Activated T-cell treated with anti-CD3 and anti-CD28 coated beads for 1 hour (primary cell): ENCODE measurements around the gene DPH2.

Source experiments
- DNase-seq: peaks from one replicate; pipeline ENCODE4 v3.0.0-alpha.2; 2020; ENCODE audit warnings: low read depth

DPH2 gene

DNA sequence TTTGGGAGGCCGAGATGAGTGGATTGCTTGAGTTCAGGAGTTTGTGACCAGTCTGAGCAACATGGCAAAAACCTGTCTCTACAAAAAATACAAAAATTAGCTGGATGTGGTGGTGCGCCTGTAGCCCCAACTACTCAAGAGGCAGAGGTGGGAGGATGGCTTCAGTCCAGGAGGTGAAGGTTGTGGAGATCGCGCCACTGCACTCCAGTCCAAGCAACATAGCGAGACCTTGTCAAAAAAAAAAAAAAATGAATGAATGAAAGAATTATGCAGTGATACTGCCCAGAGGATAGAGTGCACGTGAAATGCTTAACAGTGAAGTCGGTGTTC, 429 bp upstream of the DPH2 start:
- no peak for DNase-seq

DNA sequence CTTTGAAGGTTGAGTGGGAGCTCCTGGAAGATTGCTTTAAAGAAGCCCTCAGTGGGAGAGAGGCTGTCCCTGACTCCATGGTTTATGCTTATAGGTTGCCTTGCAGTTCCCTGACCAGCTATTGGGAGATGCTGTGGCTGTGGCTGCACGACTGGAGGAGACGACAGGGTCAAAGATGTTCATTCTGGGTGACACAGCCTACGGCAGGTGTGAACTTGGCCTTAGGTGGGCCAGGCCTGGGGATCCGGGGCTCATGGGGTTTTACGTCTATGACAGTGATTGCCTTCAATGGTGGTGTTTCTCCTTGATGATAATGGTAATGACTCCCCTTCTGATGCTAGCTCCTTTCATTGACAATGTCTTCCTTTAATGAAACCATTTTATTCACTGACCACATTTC, 692 bp downstream of the DPH2 start:
- no peak for DNase-seq

DNA sequence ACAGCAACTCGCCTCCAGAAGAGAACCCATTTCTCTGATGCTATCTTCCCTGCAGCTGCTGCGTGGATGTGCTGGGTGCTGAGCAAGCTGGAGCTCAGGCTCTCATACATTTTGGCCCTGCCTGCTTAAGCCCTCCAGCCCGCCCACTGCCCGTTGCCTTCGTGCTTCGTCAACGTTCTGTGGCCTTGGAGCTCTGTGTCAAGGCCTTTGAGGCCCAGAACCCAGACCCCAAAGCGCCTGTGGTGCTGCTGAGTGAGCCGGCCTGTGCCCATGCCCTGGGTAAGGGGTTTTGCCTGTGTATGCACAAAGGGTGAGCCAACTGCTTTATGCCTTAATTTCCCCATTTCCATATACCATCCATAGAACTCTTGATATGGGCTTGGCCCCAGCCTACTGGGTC, 1.1 kb downstream of the DPH2 start:
- no peak for DNase-seq

DNA sequence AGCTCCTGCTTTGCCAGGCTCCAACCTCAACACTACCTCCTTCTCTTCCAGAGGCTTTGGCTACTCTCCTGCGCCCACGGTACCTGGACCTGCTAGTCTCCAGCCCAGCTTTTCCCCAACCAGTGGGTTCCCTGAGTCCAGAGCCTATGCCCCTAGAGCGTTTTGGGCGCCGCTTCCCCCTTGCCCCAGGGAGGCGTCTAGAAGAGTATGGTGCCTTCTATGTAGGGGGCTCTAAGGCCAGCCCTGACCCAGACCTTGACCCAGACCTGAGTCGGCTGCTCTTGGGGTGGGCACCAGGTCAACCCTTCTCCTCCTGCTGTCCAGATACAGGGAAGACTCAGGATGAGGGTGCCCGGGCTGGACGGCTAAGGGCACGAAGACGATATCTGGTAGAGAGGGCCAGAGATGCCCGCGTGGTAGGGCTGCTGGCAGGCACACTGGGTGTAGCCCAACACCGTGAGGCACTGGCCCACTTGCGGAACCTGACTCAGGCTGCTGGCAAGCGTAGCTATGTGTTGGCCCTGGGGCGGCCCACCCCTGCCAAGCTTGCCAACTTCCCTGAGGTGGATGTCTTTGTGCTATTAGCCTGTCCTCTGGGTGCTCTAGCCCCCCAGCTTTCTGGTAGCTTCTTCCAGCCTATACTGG, 1.6 kb downstream of the DPH2 start:
- no peak for DNase-seq

DNA sequence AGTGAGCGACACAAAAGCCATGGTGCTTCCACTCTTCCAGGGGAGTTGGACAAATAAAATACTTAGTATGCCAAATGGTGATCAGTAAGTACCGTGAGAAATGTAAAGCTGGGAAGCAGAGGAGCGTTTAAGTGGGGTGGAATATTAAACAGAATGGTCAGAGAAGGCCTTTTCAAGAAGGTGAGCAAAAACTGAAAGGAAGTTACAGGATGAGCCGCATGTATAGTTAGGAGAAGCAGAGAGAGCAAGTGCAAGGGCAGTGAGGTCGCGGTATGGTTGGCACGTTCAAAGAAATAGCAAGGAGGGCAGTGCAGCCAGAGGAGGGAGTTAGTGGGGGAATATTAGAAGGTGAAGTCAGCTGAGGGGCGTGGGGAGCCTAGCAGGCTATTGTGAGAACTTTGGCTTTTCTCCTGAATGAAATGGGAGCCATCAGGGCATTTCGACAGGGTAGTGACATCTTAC, 4.2 kb downstream of the DPH2 start:
- DNase-seq = no peak

DNA sequence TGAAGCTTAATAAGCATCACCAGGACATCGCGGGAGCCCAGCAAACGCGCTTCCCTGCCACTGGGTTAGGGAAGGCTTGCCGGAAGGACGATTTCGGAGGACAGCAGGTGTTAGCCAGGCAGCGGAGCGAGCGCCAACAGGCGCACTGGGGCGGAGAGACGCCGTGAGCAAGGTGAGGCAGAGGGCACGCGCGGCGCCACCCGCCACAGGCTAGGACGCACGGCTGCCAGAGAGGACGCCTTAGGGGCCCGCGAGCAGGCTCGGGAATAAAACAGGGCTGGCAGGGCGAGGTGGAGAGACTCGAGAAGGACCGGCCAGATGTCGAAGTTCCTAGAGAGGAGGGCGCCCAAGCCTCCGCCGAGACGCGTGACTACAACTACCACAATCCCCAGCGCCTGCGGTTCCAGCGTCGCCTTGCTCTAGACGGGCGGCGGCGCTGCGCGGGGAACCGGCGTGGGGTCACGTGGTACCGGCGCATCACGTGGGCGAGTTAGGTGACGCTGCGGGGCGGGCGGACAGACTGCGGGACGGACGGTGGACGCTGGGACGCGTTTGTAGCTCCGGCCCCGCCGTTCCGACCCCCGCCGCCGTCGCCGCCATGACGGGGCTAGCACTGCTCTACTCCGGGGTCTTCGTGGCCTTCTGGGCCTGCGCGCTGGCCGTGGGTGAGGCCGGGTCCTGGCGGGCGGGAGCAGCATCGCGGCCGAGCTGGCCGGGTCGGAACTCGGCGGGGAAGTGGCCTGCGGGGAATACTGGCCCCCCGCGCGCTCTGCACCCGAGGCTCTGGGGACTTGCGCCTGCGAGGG, 4.8 kb downstream of the DPH2 start, which contains the start of gene ATP6V0B:
TSS of gene ATP6V0B (plus strand) at position 518 of the 806 bp plus-strand sequence. CDS start at position 599, 81 bp downstream.
- DNase-seq = peak; percentile 91

DNA sequence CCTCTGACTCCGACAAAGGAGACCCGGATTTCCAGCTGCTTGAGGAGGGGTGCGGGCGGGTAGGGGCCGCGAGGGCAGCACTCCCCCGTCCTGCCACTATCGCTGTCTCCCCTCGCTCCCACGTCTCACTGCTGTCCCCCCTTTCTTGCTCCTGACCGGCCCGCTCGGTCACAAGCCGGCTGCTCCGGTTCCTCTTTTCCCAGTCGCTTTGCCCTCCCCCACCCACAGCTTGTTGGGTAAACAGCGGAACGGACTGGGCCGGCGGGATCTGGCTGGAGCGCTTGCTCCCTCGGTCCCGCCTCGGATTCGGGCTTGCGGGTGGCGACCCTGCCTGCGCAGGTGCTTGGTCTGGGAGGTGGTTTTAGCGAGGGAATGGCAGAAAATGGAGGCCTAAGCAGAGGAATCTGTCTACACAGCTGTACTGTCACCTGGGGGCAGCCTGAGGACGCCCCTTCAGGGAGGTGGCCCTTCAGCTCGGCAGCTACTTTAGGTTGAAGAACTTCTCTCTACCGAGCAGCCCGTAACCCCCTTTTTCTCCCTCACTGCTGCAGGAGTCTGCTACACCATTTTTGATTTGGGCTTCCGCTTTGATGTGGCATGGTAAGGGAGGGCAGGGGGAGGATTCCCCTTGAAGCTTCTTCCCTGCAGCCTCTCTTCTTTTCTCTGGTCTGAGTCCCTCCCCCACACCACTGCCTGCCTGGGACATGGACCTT, 5.6 kb downstream of the DPH2 start:
- DNase-seq = no peak

DNA sequence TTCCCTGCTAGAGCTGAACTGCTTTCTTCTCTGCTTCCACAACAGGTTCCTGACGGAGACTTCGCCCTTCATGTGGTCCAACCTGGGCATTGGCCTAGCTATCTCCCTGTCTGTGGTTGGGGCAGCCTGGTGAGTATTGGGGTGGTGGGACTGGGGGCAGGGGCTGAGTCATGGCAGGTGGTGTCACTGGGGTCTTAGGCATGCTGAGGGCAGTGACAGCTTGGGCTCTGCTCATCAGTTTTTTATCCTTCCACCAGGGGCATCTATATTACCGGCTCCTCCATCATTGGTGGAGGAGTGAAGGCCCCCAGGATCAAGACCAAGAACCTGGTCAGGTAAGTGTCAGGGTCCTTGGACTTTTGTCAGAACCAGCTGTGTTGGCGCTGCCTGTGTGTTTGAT, 6.2 kb downstream of the DPH2 start:
- DNase-seq = no peak

DNA sequence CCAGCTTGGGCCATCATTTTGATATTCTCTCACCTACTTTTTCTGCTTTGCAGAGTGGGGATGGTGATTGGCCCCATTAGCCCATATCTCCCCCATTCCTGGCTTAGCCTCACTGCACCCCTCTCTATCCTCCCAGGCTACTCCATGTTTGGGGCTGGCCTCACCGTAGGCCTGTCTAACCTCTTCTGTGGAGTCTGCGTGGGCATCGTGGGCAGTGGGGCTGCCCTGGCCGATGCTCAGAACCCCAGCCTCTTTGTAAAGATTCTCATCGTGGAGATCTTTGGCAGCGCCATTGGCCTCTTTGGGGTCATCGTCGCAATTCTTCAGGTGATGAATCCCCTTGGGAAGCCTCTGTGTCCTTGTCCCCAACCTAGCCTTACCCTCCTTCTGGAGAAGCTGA, 7.1 kb downstream of the DPH2 start:
- no peak for DNase-seq

DNA sequence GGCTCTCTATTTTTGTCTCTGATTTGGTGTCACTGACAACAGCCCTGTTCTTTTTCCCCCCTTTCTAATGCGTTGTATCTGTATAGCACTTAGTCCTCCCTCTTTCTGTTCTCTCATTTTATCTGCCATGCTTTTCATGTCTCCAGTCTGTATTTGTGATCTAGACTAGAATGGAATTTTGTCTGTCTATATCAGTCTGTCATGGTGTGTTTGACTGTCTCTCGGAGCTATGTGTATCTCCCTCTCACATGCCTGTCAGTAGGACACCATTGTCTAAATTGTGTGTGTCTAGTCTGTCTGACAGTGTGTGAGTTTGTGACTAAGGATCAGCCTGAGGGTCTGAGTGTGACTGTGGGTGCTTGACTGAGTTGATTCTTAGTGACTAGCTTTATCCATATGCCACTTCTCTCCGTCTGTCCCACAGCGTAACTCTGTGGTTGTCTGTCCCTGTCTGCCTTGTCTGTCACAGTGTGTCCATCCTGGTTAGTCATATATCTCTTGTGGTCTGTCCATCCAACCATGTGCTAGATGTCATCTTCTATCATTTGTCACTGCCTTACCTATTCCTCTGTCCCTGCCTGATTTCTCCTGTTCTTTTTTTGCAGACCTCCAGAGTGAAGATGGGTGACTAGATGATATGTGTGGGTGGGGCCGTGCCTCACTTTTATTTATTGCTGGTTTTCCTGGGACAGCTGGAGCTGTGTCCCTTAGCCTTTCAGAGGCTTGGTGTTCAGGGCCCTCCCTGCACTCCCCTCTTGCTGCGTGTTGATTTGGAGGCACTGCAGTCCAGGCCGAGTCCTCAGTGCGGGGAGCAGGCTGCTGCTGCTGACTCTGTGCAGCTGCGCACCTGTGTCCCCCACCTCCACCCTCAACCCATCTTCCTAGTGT, 7.8 kb downstream of the DPH2 start:
- DNase-seq = no peak

DNA sequence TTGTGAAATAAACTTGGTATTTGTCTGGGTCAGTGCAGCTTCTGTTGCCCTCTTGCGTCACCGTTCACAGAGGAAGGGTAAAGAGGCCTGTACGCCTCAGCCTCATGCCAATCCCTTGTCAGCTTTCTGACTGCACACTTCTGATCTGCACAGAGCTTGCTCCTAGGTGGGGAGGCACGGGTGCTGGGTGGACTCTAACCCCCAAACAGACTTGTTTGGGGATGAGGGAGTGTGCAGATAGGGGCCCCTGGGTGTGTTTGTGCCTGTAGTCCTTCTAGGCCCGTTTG, 8.4 kb downstream of the DPH2 start:
- no peak for DNase-seq

DNA sequence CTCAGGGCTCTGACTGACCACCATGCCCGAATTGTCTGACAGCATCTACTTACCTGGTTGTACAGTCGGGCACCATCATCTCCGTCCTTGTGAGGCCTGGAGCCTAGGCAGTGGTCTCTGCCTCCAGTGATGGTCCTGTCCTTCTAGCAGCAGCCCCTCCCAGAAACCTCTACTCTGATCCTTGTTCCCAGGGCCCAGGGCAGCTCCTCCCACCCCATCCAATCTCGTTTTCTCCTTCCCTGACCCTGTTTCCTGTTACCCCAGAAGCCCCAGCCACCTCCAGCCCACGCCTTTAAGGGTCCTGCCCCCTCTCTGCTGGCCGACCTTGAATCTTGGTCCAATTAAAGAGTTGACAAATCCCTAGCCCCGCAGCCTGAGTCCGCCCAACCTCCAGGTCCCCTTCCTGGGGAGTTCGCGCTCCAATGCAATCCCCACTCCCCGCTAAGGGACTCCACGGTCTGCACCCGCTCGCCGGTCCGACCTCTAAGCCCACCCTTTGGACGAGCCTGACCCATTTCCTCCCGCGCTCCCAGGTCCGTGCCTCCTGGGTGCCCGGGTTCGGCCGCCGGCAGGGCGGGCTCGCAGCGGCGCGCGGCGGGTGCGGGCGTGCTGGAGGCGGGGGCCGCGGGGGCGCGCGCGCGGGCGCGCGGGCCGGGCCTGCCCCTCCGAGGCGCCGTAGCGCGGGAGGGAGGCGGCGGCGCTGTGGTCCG, 8.9 kb downstream of the DPH2 start, which contains the start of gene B4GALT2:
TSS of gene B4GALT2 (plus strand) at position 660 of the 710 bp plus-strand sequence. CDS start 1,951 bp downstream, outside the sequence.
- no peak for DNase-seq

DNA sequence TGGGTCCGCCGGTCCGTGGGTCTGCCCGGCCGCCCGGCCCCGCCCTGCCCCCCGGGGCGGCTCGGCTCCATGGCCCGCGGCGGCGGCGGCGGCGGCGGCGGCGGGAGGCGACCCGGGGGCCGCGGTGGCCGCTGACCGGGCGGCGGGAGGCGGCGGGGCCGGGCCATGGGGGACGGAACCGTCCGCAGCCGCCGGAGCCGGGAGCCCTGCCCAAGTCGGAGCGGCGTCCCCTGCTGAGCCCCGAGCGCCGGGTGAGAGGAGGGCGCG, 9.4 kb downstream of the DPH2 start:
- no peak for DNase-seq

DNA sequence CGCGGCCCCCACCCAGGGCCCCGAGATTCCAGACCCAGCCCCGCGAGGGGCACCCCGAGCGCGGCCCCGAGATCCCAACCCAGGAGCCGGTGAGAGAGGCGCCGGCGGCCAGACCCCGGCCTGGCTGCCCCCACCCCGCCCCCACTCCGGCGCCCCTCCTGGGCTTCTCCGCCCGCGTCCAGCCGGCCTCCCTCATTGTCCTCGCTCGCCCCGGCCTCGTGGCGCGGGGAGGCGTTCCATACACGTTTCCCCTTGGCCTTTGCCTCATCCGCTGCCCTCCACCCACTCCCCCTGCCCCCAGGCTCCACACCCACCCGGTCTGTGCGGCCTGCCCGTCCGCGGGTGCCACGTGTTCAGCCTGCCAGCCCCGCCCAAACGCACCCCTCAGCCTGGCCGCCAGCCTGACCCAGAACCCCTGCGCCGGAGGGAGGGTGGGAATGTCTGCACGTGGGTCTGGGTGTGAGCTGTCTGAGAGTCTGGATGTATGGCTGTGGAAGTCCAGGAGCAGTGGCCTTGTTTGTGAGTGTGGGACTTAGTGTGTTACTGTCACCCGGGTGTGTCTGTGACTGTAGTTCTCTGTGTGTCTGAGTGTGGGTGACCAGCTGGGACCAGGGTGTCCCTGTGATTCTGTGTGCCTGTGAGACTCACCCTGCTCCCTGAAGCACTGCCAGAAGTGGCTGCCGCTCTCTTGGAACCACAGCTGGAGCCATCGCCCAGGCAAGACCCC, 9.9 kb downstream of the DPH2 start:
- no peak for DNase-seq

DNA sequence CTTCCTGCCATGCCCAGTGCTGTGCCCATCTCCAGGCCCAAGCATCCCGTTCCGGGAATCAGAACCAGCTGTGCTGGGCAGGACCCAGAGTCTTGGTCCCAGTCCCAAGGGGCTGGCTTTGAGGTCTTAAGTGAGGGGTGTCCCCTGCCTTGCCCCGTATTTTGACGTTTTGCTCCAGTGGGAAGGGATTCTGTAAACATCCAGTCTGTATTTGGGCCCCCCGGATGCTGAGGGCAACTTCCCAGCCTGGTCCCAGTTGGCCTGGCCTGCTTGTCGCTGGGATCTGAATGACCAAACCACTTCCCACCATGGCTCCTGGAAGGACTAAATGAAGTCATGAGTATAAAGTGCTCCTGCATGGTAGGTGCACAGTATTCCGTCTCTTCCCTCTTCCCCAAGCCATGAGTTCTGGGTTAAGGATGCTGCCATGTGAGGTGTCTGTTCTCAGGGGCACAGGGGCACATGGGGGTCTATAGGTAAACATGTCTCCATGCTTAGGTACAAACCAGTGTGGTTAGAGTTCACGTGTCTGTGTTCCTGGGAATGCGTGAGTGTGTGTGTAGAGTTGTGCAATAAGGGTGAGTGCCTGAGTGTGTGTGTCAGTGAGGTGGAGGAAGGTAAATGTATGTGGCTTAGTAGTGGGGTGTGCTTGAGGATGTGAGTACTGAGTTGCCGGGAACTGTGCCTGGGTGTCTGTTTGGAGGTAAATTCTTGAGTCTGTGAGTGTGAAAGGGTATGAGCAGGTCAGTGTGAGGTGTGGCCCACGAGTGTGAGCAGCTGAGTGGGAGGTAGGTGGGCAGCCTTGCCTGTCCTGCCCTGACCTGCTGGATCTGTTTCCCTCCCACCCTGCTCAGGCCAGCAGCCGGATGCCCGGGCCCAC, 10.7 kb downstream of the DPH2 start:
- no peak for DNase-seq

DNA sequence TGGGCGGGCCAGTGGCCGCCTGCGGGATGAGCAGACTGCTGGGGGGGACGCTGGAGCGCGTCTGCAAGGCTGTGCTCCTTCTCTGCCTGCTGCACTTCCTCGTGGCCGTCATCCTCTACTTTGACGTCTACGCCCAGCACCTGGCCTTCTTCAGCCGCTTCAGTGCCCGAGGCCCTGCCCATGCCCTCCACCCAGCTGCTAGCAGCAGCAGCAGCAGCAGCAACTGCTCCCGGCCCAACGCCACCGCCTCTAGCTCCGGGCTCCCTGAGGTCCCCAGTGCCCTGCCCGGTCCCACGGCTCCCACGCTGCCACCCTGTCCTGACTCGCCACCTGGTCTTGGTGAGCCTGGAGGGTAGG, 11.3 kb downstream of the DPH2 start:
- no peak for DNase-seq

DNA sequence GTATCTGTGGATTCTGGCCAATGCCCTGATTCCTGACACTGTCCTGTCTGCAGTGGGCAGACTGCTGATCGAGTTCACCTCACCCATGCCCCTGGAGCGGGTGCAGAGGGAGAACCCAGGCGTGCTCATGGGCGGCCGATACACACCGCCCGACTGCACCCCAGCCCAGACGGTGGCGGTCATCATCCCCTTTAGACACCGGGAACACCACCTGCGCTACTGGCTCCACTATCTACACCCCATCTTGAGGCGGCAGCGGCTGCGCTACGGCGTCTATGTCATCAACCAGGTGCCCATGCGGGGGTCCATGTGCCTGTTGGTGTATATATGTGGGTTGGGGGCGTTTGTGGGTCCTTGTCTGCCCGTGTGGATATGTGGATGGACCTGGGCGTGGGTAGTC, 11.8 kb downstream of the DPH2 start:
- no peak for DNase-seq

DNA sequence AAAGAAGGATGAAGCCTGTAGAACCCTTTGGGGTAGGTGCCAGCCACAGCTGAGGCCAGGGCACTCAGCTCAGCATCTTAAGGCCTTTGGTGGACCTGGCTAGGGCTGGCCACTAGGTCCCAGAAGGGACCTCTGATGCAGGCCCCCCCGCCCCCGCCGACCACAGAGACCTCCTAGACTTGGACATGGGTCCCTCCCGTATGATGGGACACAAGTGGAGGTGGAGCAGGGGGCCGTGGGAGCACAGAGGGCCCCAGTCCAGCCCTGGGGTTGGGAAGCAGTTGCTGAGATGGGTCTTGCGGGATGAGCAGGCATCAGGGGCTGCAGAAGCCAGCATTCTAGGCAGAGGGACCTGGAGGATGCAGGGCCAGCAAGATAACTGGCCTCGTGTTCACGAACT, 12.4 kb downstream of the DPH2 start:
- no peak for DNase-seq

DNA sequence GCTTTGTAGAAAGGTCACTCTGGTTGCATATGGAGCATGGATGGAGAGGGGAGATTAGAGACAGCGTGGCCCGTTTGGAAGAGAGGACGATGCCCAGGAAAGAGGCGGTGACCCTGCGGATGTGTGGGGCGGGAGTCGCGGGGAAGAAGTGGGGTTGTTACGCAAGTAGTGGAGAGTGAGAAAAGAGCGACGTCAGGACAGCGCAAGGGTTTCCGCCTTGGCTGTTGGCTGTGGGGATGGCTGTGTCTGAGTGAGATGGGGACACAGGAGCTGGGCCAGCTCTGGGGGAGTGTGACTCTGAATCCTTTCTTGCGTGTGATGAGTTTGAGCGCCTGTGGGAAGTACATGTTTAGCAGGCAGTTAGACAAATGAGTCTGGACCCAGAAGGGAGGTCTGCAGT, 13.0 kb downstream of the DPH2 start:
- DNase-seq = no peak

DNA sequence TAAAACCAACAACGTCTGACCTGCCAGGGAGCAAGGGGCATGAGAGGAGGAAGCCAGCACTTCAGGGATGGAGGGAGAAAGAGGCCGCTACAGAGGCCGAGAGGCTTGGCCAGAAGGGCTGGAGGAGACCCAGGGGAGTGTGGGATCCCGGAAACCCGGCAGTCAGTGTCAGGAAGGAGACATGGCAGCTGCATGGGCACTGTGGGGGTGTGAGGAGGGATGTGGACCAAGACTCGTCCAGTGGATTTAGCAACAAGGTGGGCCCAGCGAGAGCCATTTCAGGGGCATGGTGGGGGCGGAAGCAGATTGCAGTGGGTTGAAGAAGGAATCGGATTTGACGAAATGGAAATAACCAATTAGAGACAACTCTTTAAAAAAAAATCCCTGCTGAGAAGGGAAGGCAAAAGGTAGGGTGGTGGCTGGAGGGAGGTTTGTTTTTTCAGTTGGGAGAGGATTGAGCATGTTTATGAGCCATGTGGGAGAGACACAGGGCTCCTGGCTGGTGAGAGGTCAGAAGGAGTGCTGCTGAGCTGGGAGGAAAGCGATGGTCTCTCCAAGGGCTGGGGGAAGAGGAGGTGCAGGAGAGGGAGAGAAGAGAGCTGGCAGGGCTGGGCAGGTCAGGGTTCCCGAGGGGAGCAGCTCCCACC, 13.6 kb downstream of the DPH2 start:
- no peak for DNase-seq
